GM18861 (cell line): Measurements from ENCODE around the gene ADAM29.
"Not testable (repeated sequence)": the region's sequence is repeated elsewhere in the genome, so short reads cannot be mapped to it uniquely, and the experiment has no call there.

Source experiments
- ATAC-seq: cut with Tn5 transposase; IDR thresholded peaks from one replicate; pipeline ENCODE4 v1.9.1; 2021; ENCODE audit not compliant: unreplicated experiment

ADAM29 gene

DNA sequence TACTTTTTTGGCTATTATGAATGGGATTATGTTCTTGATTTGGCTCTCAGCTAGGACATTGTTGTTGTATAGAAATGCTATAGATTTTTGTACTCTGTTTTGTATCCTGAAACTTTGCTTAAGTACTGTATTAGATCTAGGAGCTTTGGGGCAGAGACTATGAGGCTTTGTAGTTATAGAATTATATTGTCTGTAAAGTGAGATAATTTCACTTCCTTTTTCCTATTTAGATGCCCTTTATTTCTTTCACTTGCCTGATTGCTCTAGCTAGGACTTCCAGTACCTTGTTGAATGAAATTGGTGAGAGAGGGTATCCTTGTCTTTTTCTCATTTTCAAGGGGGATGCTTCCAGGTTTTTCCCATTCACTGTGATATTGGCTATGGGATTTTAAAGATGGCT is 28.1 kb downstream of the ADAM29 start:
- no peak for ATAC-seq

DNA sequence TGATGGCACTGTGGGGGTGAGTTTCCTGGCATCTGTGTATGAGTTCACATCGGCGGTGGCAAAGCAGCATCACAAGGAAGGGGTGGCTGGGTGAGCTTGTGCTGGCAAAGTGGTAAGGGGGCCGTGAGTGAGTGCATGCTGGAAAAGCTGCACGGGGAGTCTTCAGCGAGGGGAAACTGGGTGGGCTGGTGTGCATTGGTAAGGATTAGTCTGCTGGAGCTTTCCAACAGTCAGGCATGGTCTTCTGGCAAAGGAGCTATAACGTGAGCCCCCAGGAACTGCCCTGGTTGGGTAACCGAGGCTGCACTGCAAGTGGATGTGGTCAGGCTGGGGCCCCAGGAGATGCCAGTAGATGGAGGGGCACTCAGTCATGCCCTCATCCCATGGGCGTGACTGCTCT is 30.7 kb downstream of the ADAM29 start:
- no peak for ATAC-seq

DNA sequence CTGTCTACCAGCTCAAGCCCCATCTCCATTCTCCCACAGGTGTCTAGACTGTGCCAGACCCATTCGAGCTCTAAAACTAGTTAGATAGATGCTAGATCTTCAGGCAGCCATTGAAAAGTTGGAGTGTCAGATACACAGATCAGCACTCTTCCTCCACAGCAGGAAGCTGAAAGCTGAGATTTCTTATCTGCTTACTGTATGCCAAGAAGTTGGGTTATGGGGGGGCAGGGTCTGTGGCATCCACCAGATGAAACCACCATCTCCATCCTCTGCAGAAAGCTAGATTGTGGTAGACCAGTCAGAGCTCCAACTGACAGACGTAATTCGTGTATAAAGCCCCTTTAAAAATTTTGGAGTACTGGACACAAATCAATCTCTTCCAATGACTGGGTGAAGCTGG is 54.8 kb downstream of the ADAM29 start:
- no peak for ATAC-seq

DNA sequence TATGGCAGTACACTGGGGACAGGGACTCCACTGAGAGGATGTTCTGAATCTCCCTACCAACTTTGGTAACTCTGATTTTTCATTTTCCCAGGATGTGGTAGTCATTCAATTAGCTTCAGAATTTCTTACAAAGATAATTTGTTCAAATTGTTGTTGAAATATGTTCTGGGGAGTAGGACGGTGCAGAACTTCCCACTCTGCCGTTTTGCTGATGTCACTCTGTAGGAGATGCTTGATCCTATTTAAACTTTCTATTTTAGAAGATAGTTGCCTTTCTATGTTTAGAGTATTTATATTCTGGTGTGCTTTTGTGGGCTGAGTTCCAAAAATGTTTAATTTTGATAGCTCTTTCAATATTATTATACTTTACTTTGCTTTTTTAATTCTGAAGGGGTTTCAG is 55.2 kb downstream of the ADAM29 start:
- ATAC-seq, result no peak

DNA sequence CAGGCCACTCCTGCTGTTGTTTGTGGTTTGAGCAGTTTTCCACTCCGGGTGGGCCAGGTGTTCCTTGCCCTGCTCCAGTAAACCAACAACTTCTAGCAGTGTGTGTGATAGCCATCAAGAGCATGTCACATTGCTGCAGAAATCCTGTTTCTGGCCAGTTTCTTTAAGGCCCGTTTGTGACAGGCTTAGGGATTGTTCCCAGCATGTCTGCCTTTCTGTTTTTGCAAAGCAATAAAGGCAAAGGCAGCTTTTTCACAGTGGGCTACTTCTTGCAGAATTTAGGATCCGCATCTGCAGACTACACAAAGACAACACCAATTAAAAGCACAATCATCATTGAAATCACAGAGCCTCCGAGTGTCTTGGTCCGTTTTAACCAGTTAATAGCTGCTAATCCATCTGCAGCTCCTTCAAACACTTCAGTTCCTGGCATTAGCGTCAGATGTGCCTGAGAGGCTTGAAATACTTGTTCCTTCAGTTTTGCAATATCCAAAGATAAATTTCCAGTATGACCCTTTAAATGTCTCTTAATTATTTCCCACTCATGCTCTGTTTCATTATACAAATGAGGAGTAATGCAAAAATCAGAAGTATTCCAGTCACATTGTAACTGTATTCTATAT is 65.1 kb downstream of the ADAM29 start:
- no peak for ATAC-seq

GRCh38 chr4:174983870-174984269 is 65.7 kb downstream of the ADAM29 start:
- not testable (repeated sequence) for ATAC-seq

GRCh38 chr4:174989791-174990190 is 71.6 kb downstream of the ADAM29 start:
- ATAC-seq, result no peak

- ATAC-seq, result no peak
These were observed 75.8 kb downstream of the ADAM29 start for GRCh38 chr4:174993916-174994315.

GRCh38 chr4:174996079-174996478 is 77.9 kb downstream of the ADAM29 start:
- ATAC-seq, result no peak

DNA sequence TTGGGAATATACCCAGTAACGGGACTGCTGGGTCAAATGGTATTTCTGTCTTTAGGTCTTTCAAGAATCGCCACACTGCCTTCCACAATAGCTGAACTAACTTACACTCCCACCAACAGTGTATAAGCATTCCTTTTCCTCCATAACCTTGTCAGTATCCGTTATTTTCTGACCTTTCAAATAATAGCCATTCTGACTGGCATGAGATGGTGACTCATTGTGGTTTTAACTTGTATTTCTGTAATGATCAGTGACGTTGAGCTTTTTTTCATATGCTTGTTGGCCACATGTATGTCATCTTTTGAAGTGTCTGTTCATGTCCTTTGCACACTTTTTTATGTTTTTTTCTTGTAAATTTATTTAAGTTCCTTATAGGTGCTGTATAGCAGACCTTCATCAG is 81.2 kb downstream of the ADAM29 start:
- no peak for ATAC-seq

DNA sequence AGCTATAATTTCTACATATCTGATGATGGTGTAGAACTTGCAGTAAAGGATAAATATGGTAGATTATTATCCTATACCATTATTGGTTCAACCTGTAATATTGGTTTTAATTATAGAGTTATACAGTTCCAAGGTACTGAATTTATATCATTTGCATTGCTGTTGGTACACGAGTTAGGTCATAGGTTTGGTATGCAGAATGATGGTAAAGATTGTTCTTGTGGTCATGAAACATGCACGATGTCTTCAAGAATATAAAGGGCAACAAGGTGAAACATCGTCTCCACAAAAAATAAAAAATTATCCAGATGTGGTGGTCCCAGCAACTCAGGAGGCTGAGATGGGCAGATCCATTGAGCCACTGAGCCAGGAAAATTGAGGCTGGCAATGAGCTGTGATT is 99.6 kb downstream of the ADAM29 start:
- no peak for ATAC-seq

- not testable (repeated sequence) for ATAC-seq
These were observed 101.3 kb downstream of the ADAM29 start for GRCh38 chr4:175019447-175019846.
